ENCODE measurements around the gene GOLGA3. TPM values are rescaled to one million over a fixed set of nuclear protein-coding genes. Genes with fewer than 3 reads are reported as not detected.
"Not testable (repeated sequence)": the region's sequence is repeated elsewhere in the genome, so short reads cannot be mapped to it uniquely, and the experiment has no call there.

GOLGA3 gene
- total RNA-seq, 4 donors from 2014 or later: 47.8 to 90.8 (median 76.6) TPM

GRCh38 chr12:132764231-132764630 is 64.4 kb downstream of the GOLGA3 start:
- TF ChIP-seq CTCF (IDR thresholded peaks at IDR 0.05) (no peak), POLR2A (IDR thresholded peaks at IDR 0.05) (no peak)
- Histone ChIP-seq H3K9me3 (no peaks in the 10 kb centered on the region), H3K27ac (no peak overlapping the region), H3K36me3 (no peaks in the 10 kb centered on the region), H3K27me3 (no peaks in the 10 kb centered on the region), H3K4me1 (peaks cover 0 to 14% (median 13%) of the 10 kb centered on the region in 4 donors), H3K4me3 (no peak overlapping the region)
- no peak for DNase-seq

DNA sequence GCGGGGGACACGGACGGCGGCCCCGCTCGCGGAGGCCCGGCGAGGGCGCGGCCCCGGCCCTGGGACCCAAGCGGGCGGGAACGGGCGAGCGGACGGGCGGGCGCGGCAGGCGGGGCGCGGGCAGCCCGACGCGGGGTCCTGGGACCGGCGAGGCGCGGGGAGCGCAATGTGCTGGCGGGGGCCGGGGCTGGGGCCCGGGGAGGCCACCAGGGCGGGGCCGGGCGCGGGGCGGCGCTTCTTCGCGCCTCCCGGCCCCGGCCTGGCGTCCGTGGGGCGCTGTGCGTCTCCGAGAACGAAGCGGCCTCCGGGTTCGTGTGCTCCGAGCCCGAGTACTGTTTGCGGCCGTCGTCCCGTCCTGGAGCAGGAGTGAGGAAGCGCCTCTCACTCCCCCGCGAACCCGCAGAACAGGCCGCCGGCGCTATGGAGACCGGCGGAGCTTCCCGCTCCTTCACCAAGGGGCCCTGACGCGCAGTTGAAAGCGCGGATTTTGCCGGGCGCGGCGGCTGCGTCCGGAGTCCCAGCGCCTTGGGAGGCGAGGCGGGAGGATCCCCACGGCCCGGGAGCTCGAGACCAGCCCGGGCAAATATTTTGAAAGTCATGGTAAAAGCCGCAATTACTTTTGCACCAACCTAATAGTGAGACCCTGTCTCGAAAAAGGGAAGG is 66.6 kb downstream of the GOLGA3 start:
- H3K27me3 ChIP-seq: no peaks in the 10 kb centered on the region
- peak overlapping the region; percentile 72 to 98 (median 82) for H3K4me3 ChIP-seq
- TF ChIP-seq POLR2A (IDR thresholded peaks at IDR 0.05) (peak; percentile 64), CTCF (IDR thresholded peaks at IDR 0.05) (peak in 4 of 6 experiments; percentile 33 to 52 (median 44))
- no peaks in the 10 kb centered on the region for H3K9me3 ChIP-seq
- H3K4me1 ChIP-seq: peaks cover 0 to 14% (median 10%) of the 10 kb centered on the region in 4 donors
- peaks cover 0 to 13% (median 0%) of the 10 kb centered on the region in 3 donors for H3K36me3 ChIP-seq
- DNase-seq: peak; percentile 82 to 92 (median 90)
- H3K27ac ChIP-seq: peak overlapping the region; percentile 97 to 99 (median 98)

DNA sequence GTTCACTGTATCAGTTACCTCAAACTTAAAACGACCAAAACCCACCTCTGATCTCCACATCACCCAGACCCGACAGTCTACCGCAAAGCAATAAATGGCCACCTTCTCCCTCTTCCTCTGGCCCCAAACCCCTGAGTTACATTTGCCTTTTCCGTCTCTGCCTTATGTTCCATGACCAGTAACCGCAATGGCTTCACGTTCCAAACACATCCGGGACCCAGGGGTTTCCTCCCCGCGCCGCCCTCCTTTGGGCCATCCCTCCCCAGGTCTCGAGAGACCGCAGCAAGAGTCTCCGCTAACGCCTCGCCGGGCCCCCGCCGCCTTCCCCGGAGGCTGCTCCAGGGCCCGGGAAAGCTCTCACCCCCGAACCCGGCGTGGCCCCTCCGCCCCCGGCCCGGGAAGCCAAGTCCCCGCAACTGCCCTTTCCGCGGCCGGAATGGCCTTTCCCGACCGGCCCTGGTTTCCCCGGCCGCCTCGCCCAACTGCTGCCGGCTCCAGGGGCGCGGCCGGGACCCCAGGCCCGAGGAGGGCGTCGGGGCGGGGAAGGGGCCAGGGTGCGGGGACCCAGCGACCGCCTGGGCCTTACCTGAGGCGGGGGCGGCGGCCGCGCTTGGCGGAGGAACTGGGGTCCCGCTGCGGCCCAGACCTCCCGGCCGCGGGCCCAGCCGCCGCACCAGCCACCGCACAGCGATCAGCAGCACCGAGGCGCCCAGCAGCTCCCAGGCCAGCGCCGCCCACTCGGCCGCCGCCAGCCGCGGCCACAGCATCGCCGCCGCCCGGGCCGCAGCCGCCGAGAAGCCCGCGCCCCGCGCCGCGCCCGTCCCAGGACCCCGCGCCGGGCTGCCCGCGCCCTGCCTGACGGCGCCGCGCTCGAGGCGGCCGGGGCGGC is 67.4 kb downstream of the GOLGA3 start, which contains the start of gene ANKLE2:
ANKLE2 (minus strand) TSS at position 801 of the 889 bp plus-strand sequence; CDS start at position 767, 34 bp downstream.
- H3K9me3 ChIP-seq: no peaks in the 10 kb centered on the region
- peak within 1 kb of the TSS; percentile 97 to 99 (median 98) for H3K27ac ChIP-seq
- peak; percentile 68 to 84 (median 76) for DNase-seq
- H3K36me3 ChIP-seq: peaks cover 0 to 21% (median 0%) of the 10 kb centered on the region in 3 donors
- H3K4me3 ChIP-seq: peak within 1 kb of the TSS; percentile 86 to 98 (median 92)
- peaks cover 0 to 14% (median 10%) of the 10 kb centered on the region in 4 donors for H3K4me1 ChIP-seq
- TF ChIP-seq CTCF (IDR thresholded peaks at IDR 0.05) (no peak), POLR2A (IDR thresholded peaks at IDR 0.05) (no peak)
- no peaks in the 10 kb centered on the region for H3K27me3 ChIP-seq

- H3K27ac ChIP-seq: no peak overlapping the region
- H3K4me3 ChIP-seq: no peak overlapping the region
- no peaks in the 10 kb centered on the region for H3K27me3 ChIP-seq
- peaks cover 0 to 38% (median 0%) of the 10 kb centered on the region in 3 donors for H3K36me3 ChIP-seq
- no peak for DNase-seq
- TF ChIP-seq CTCF (IDR thresholded peaks at IDR 0.05): no peak
- TF ChIP-seq POLR2A (IDR thresholded peaks at IDR 0.05): no peak
- peaks cover 0 to 14% (median 10%) of the 10 kb centered on the region in 4 donors for H3K4me1 ChIP-seq
- no peaks in the 10 kb centered on the region for H3K9me3 ChIP-seq
Measured at GRCh38 chr12:132759359-132759758, 69.3 kb downstream of the GOLGA3 start.

GRCh38 chr12:132758825-132759224 is 69.8 kb downstream of the GOLGA3 start:
- H3K9me3 ChIP-seq, H3K27me3 ChIP-seq, H3K4me3 ChIP-seq, DNase-seq, H3K27ac ChIP-seq: not testable (repeated sequence)
- peaks cover 0 to 14% (median 10%) of the 10 kb centered on the region in 4 donors for H3K4me1 ChIP-seq
- H3K36me3 ChIP-seq: peaks cover 0 to 44% (median 0%) of the 10 kb centered on the region in 3 donors
